PC-3 (cell line): ENCODE data around the gene DNAH17. TPM values are rescaled to one million over a fixed set of nuclear protein-coding genes. Genes with fewer than 3 reads are reported as not detected.

Source experiments
- ATAC-seq: fragments of 200-7000 bp; cut with Tn5 transposase; 2 replicates; pipeline ENCODE4 v1.9.1; 2020; ENCODE audit warnings: mild to moderate bottlenecking, moderate library complexity
- BruUV-seq: library from RNA; stranded (reverse); fragments of 400-500 nt; replicated peaks from 2 replicates; lab custom pipeline; 2021; lab: Mats Ljungman, UMichigan
- CTCF ChIA-PET: fragments of 300-600 bp; sonication (Branson Sonifier 250); formaldehyde crosslinking; loops from one replicate; lab custom pipeline; 2022; ENCODE audit warnings: antibody characterized with exemption; lab: Charles Lee
- POLR2A ChIA-PET: fragments of 300-600 bp; sonication (Branson Sonifier 250); formaldehyde crosslinking; loops from one replicate; lab custom pipeline; 2022; ENCODE audit warnings: antibody characterized with exemption; ENCODE audit not compliant: unreplicated experiment; lab: Charles Lee
- DNase-seq: peaks from one replicate; pipeline ENCODE4 v3.0.0-alpha.2; 2015
- H2AFZ ChIP-seq: fragments of 300-600 bp; sonication (generic); 2 replicates; pipeline ENCODE4 v1.6.0; 2016; ENCODE audit warnings: antibody characterized with exemption, low read length
- H3F3A ChIP-seq: fragments of 300-600 bp; sonication (generic); one replicate; pipeline ENCODE4 v1.6.0; 2017; ENCODE audit warnings: antibody characterized with exemption, low read length, control low read depth, mild to moderate bottlenecking; ENCODE audit not compliant: unreplicated experiment
- H3K27ac ChIP-seq: fragments of 300-600 bp; sonication (generic); 2 replicates; pipeline ENCODE4 v1.5.1; 2016; ENCODE audit warnings: mild to moderate bottlenecking, low read length
- H3K27me3 ChIP-seq: fragments of 300-600 bp; sonication (generic); 2 replicates; pipeline ENCODE4 v1.6.1; 2016; ENCODE audit warnings: low read length, mixed read lengths
- H3K36me3 ChIP-seq: fragments of 300-600 bp; sonication (generic); 2 replicates; pipeline ENCODE4 v1.6.1; 2016; ENCODE audit warnings: low read depth, mixed run types, low read length, mixed read lengths
- H3K4me1 ChIP-seq: fragments of 300-600 bp; sonication (generic); 2 replicates; pipeline ENCODE4 v1.5.1; 2016; ENCODE audit warnings: low read length; ENCODE audit not compliant: insufficient read depth
- H3K4me2 ChIP-seq: fragments of 300-600 bp; sonication (generic); 2 replicates; pipeline ENCODE4 v1.6.0; 2016; ENCODE audit warnings: low read length
- H3K4me3 ChIP-seq: fragments of 300-600 bp; sonication (generic); 2 replicates; pipeline ENCODE4 v1.5.1; 2016; ENCODE audit warnings: mild to moderate bottlenecking, low read length, mixed read lengths
- H3K79me2 ChIP-seq: fragments of 300-600 bp; sonication (generic); 2 replicates; pipeline ENCODE4 v1.6.1; 2017; ENCODE audit warnings: low read length, mixed read lengths
- H3K9ac ChIP-seq: fragments of 300-600 bp; sonication (generic); 2 replicates; pipeline ENCODE4 v1.6.0; 2016; ENCODE audit warnings: mild to moderate bottlenecking, low read length
- H3K9me2 ChIP-seq: fragments of 300-600 bp; sonication (generic); replicated peaks from 2 replicates; pipeline ENCODE4 v1.6.1; 2016; ENCODE audit warnings: mixed run types, low read length, mixed read lengths
- H3K9me3 ChIP-seq: fragments of 300-600 bp; sonication (generic); 2 replicates; pipeline ENCODE4 v1.6.1; 2016; ENCODE audit warnings: low read length, mixed read lengths
- H4K20me1 ChIP-seq: fragments of 300-600 bp; sonication (generic); 2 replicates; pipeline ENCODE4 v1.6.1; 2016; ENCODE audit warnings: low read length, mixed read lengths
- CTCF ChIP-seq: fragments of 300-600 bp; sonication (generic); conservative IDR thresholded peaks from 2 replicates; pipeline ENCODE4 v1.5.1; 2017; ENCODE audit warnings: antibody characterized with exemption, low read depth, mild to moderate bottlenecking, low read length
- EZH2 ChIP-seq: fragments of 300-600 bp; sonication (generic); IDR thresholded peaks from one replicate; pipeline ENCODE4 v1.6.1; 2017; ENCODE audit warnings: antibody characterized with exemption, mild to moderate bottlenecking, low read length; ENCODE audit not compliant: unreplicated experiment
- EZH2phosphoT487 ChIP-seq: fragments of 300-600 bp; sonication (generic); IDR thresholded peaks from 2 replicates; pipeline ENCODE4 v1.6.1; 2018; ENCODE audit warnings: mild to moderate bottlenecking, antibody characterized with exemption, low read length, borderline replicate concordance
- intact Hi-C: fragments of 100-400 bp; cut with micrococcal nuclease; formaldehyde crosslinking; loops from 2 replicates; pipeline ENCODE4 v1.9.0; 2023
- total RNA-seq: library from RNA; depleted of rRNA; stranded (reverse); fragments of >200 nt; gene quantifications from 2 replicates; pipeline ENCODE4 v1.2.3, GENCODE V29; 2014

The DNAH17 gene
- total RNA-seq, 1 experiment from 2014 or later: 0.04 TPM

DNA sequence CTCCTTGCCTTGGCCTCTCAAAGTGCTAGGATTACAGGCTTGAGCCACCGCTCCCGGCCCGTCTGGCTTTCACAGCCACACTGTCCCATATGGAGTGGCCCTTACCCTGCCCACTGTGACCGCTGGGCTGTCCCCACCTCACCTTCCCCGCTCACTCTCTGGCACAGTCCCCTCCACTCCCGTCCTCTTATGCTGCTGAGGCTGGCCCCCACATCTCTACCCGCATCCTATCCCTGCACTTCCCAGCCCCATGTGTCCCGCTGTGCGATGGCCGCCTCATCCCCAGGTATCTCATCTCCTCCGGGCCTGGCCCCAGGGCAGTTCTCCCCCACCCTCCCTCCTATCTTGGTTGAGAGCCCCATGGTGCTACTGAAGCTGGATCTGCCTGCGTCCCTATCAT lies 105.6 kb downstream of the DNAH17 start:
- CTCF ChIA-PET: no interaction called here
- no peak overlapping the region for H3K9ac ChIP-seq
- H3K9me3 ChIP-seq: no peaks in the 10 kb centered on the region
- no peaks in the 10 kb centered on the region for H3F3A ChIP-seq
- H3K4me2 ChIP-seq: no peak overlapping the region
- no peaks in the 10 kb centered on the region for H3K4me1 ChIP-seq
- H3K4me3 ChIP-seq: no peak overlapping the region
- H4K20me1 ChIP-seq: no peaks in the 10 kb centered on the region
- no peak for ATAC-seq
- BruUV-seq: no TSS peak
- no peak for DNase-seq
- H3K79me2 ChIP-seq: no peaks in the 10 kb centered on the region
- POLR2A ChIA-PET: no interaction called here
- H3K27me3 ChIP-seq: peaks cover 9% of the 10 kb centered on the region; the same call in 1 of the 2 replicates
- no peak overlapping the region for H2AFZ ChIP-seq
- no peaks in the 10 kb centered on the region for H3K36me3 ChIP-seq
- H3K9me2 ChIP-seq: no peaks in the 10 kb centered on the region
- no peak overlapping the region for H3K27ac ChIP-seq
- intact Hi-C loops: no loop called here
- TF ChIP-seq EZH2phosphoT487 (no peak), EZH2 (no peak), CTCF (no peak)

DNA sequence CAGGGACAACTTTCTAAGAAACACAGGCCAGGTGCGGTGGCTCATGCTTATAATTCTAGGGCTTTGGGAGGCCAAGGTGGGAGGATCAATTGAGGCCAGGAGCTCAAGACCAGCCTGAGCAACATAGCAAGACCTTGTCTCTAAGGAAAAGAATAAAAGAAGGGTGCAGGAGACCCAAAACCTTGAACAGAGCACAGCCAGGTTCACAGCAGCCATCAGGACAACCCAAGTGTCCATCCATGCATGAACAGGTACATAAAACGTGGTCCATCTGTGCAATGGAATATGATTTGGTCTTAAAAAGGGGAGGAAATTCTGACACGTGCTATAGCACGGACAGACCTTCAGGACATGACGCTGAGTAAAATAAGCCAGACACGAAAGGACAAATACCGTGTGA lies 107.8 kb downstream of the DNAH17 start:
- Histone ChIP-seq H3K36me3 (no peaks in the 10 kb centered on the region), H3K9me2 (no peaks in the 10 kb centered on the region), H3K4me3 (no peak overlapping the region), H3K9me3 (no peaks in the 10 kb centered on the region), H3K79me2 (no peaks in the 10 kb centered on the region), H3K9ac (no peak overlapping the region), H3K4me1 (no peaks in the 10 kb centered on the region), H2AFZ (no peak overlapping the region), H4K20me1 (no peaks in the 10 kb centered on the region), H3K4me2 (no peak overlapping the region), H3K27ac (no peak overlapping the region), H3F3A (no peaks in the 10 kb centered on the region), H3K27me3 (peaks cover 4% of the 10 kb centered on the region; the same call in 1 of the 2 replicates)
- ATAC-seq (no peak), DNase-seq (no peak)
- ChIA-PET CTCF (no interaction called here), POLR2A (no interaction called here)
- TF ChIP-seq CTCF (no peak), EZH2phosphoT487 (no peak), EZH2 (no peak)
- intact Hi-C loops: no loop called here
- no TSS peak for BruUV-seq

- DNase-seq (no peak), ATAC-seq (no peak)
- H3K27ac ChIP-seq: no peak overlapping the region
- no peaks in the 10 kb centered on the region for H3K4me1 ChIP-seq
- H4K20me1 ChIP-seq: no peaks in the 10 kb centered on the region
- POLR2A ChIA-PET: no interaction called here
- BruUV-seq: no TSS peak
- CTCF ChIA-PET: no interaction called here
- no peaks in the 10 kb centered on the region for H3K27me3 ChIP-seq
- H3K79me2 ChIP-seq: no peaks in the 10 kb centered on the region
- no peak overlapping the region for H3K4me3 ChIP-seq
- no peaks in the 10 kb centered on the region for H3K9me2 ChIP-seq
- H3K9me3 ChIP-seq: no peaks in the 10 kb centered on the region
- no peak overlapping the region for H3K4me2 ChIP-seq
- intact Hi-C loops: no loop called here
- H3F3A ChIP-seq: no peaks in the 10 kb centered on the region
- no peak overlapping the region for H3K9ac ChIP-seq
- H2AFZ ChIP-seq: no peak overlapping the region
- TF ChIP-seq EZH2phosphoT487: no peak
- no peaks in the 10 kb centered on the region for H3K36me3 ChIP-seq
These were observed 108.8 kb downstream of the DNAH17 start for GRCh38 chr17:78468366-78468765.
